Activated CD4-positive, CD25-positive, alpha-beta regulatory T cell (primary cell): ENCODE results near the gene SLC17A9.

ENCODE experiments used
- DNase-seq, 4 experiments: peaks; one replicate each; lab custom pipeline; 2025; lab: John Stamatoyannopoulos, UW

Gene SLC17A9, protein sequence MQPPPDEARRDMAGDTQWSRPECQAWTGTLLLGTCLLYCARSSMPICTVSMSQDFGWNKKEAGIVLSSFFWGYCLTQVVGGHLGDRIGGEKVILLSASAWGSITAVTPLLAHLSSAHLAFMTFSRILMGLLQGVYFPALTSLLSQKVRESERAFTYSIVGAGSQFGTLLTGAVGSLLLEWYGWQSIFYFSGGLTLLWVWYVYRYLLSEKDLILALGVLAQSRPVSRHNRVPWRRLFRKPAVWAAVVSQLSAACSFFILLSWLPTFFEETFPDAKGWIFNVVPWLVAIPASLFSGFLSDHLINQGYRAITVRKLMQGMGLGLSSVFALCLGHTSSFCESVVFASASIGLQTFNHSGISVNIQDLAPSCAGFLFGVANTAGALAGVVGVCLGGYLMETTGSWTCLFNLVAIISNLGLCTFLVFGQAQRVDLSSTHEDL

GRCh38 chr20:62952373-62952967, at the start of gene SLC17A9:
SLC17A9 (plus strand) TSS chr20:62952709; CDS start chr20:62952831, 122 bp downstream.
- peak in 2 of 4 experiments; percentile 30 to 33 for DNase-seq

DNA sequence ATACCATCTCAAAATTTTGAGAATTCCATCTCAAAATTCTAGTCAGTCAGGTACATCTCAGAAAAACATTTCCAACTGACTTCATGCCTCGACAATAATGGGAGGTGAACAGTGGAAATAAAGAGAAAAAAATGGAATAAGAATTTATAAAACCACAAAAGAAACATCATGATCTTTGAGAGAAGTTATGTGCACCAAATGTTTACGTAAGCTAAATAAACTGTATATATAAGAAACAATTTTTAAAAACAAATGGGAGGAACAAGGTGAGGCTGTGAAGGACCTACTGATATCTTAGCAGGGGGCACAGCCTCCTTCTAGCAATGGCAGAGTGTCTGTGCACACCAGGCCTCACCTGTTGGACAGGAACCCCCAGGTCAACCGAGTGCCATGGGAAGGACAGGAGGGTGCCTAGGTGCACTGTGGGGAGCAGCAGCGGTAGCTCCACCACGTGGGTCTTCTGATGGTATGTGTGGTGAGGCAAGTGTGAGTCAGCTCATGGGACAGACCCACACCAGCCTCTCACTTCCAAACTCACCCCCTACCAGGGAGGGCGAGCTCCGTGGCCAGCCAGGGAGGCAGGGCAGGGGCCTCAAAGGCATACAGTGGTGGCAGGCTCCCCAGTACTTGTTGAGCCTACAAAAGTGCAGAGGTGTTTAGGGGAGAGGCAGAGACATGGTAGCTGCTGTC, 49.4 kb upstream of the SLC17A9 start:
- DNase-seq: no peak

GRCh38 chr20:62905536-62906117, 46.9 kb upstream of the SLC17A9 start:
- no peak for DNase-seq

DNA sequence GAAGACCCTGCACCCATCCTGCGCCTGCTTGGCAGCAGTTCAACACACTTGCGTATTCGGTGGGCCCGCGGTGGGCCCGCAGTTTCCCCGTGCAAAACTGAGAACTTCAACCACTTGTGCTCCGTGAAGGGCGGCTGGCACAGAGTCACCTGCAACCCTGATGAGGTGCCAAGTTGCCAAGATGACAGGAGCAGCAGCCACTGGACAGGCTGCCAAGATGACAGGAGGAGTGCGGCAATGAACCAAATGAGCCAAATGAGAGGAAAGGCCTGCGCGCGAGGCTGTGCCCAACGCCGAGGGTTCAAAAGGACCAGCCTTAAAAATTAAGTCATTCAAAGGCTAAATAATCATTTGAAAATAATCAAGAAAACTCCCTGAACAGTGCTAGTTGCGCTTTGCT, 46.3 kb upstream of the SLC17A9 start:
- DNase-seq: no peak

GRCh38 chr20:62906647-62907375, 45.7 kb upstream of the SLC17A9 start:
- DNase-seq: no peak

DNA sequence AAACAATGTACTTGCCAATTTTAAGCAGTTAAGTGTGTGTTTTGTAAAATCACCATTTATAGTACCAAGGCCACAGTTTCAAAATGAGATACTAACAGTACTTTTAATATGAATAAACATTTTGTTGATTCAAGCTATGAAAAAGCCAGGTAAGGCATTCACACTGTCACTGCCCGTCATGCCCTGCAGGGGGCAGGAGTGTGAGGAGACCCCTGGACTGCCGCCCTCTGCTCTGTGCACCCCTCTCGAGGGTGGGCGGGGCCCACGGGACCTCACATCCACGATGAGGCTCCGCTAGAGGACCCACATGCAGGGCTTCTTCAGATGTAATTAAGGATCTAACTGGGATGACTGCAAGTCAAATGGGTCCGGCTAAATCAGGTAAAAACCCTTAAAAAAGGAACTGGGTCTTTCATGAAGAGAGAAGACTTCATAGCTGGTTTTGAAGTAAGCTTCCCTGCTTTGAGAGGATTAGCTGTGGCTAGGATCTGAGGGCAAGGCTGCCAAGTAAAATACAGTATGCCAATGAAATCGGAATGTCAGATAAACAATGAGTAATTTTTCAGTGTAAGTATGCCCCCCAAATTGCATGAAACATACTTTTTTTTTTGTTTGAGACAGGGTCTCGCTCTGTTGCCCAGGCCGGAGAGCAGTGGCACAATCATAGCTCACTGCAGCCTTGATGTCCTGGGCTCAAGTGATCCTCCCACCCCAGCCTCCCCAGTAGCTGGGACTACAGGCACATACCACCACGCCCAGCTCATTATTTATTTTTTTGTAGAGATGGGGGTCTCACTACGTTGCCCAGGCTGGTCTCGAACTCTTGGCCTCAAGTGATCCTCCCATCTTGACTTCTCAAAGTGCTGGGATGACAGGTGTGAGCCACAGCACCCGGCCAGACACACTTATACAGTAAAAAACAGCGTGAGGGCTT, 44.9 kb upstream of the SLC17A9 start:
- DNase-seq: no peak

- no peak for DNase-seq
These were observed 43.3 kb upstream of the SLC17A9 start for GRCh38 chr20:62908971-62909791.

- DNase-seq: no peak
These were observed 42.2 kb upstream of the SLC17A9 start for GRCh38 chr20:62910217-62910766.

DNA sequence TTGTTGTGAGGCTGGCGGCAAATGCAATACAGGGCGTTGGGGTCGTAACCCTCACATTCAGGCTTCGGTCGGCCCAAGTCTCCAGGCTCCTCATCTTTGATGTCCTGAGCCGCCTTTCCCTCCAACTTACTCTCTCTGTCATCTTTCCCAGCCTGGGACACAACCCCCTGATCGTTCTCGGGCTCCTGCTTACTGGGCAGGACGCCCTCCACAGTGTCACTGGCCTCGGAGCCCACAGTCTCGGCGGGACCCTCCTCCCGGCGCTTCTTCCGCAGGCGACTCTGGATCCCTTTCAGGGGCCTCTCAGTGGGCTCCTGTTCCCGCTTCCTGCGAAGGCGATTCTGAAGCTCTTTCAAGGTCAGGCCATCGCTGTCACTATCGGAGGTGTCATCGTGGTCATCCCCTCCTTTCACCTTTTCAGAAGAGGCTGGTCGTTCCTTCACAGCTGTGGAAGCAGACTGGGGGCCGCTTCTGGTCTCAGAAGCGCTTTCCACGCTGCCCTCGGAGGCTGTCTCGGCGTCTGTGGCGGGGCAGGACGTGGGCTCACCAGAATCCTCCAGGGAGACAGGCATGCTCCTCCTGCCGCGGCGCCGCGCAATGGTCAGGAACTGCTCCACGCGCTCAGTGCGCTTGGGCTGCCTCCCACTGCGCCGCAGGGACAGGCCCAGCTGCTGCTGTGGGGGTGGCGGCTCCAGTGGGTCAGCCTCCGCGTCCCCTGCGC, 41.6 kb upstream of the SLC17A9 start:
- DNase-seq: no peak

DNA sequence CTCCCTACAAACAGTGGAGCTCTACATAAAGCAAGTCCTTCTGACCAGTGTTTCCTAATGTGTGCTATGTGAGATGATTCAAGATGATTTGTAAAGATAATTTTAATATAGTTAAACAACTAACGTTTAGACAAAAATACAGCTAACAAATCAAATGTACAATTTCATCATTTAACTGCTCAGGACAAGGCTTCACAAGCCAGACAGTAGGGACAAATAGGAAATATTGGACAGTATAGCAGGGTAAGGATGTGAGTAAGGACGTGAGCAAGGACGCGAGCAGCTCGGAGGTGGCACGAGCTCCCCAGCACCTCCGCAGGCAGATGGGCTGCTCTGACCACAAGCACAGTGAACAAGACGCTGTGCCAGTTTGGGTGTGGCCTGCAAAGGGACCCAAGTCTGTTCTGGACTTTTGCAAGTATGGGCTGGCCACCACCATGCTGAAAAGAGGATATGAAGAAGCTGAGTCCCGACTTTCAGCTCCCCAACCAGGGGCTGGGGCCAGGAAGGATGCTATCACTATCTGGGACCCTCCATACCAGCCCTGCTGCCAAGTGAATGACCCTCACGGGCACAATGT, 40.7 kb upstream of the SLC17A9 start:
- DNase-seq: no peak

DNA sequence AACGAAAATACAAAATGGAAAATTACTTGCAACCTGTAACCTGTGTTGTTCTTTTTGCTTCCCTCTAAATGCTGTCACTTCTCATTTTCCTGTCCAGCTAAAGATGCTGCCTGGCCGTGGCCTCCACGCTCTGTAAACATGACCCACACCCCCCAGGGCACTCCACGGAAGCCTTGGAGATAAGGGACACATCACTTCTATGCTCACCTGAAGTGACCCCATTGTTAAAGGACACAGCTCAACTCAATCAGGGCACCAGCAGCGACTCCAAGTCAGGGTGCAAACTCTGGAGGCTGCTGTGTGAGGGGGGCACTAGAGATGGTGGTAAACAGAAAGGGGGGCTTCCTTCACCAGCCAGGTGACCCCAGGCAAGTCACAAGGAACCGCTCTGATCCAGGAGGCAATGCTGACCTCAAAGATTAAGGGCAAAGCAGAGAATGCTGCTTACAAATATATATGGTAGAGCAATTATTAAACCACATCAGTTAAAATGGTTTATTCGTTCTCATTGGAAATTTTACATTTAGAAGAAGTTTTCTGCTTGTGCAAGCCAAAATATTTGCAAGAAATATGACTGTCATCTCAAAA, 39.4 kb upstream of the SLC17A9 start:
- no peak for DNase-seq

GRCh38 chr20:62914436-62914835, 38.1 kb upstream of the SLC17A9 start:
- no peak for DNase-seq

DNA sequence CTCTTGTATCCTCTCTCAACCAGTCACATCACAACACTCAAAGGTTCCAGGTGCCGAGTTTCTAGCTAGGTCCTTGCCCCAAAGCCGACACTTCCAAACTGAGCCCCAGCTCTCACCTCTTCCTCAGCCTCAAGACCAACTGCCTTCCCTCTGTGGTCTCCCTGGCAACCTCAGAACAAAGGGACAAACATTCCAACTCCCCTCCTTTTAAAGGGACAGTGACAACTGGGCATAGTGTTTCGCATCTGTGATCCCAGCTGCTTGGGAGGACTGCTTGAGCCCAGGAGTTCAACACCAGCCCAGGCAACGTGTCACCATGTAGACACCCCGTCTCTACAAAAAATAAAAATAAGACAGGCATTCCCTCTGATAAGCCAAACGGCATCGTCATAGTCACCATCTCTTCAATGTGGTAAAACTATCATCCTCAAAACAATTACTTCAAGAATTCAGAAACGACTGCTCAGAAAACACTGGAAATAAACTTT, 37.5 kb upstream of the SLC17A9 start:
- DNase-seq: no peak

GRCh38 chr20:62916703-62917476, 35.6 kb upstream of the SLC17A9 start:
- DNase-seq: no peak

DNA sequence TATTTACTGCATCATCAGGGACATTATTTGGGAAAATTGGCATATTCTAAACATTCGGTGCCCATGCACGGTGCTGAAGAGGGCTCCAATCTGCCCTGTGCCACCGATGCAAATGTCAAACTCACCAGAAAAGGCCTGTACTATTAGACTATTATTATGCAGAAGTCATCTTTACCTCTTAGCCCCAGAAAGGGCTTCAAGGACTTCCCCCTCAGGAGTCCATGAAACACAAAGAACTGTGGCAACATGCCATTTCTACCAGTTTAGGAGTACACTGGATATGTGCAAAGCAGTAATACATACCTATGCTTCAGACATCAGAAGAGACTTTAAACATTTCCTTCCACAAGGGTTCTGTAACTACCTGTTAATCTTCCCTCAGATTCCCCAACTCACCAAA, 34.8 kb upstream of the SLC17A9 start:
- DNase-seq: no peak

DNA sequence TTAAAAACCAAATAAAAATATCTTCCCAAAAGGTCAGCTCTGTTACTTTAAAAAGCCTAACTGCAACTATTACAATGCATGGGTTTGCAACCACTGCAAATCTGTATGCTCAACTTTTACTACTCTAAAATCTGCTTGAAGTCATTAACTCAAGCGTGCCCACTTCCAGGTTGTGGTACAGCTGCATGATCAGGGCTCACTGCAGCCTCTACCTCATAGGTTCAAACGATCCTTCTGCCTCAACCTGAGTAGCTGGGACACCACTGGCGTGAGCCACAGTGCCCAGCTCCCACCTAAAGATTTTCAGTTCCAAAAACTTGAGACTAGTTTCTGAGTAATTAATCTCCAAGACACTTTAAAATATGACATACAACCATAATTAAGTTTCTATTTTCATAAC, 34.4 kb upstream of the SLC17A9 start:
- DNase-seq: no peak

DNA sequence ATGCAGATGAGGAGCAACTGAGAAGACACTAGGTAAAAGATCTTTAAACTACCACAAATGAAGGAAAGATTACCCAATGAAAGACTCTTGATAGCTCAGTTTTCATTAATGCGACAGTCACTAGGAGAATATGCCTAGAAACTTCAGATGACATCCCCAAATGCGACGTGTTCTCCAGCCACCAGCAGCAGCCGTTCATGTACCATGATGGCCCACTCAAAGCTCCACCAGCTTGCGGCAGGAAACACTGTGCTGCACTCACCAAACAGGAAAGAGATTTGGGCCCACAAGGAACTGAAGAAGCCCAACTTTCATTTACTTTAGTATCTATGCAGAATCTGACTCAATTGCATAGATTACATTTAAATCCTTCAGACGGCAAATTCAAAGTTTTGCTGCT, 33.7 kb upstream of the SLC17A9 start:
- DNase-seq: no peak
